ENCODE results near the gene TSPAN2.

DNA sequence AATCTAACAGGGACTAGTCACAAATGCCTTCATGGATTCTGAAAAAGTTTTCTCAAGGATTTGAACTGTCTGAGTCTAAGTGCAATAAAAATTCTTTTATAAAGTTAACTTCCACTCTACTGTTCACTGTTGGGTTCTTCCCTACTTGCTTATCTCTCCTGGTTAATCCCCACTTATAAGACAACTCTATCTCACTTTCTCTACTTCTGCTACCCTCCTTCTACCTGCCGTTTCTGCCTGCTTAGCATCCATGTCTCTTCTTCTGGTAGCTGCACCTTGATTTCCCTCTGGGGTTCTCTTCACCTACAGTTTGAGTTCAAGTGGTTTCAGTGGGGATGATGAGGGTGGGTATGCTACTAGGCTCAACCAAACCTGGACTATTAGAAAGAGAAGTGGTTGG is 53.7 kb downstream of the TSPAN2 start:
- TF ChIP-seq, protein P1, sequence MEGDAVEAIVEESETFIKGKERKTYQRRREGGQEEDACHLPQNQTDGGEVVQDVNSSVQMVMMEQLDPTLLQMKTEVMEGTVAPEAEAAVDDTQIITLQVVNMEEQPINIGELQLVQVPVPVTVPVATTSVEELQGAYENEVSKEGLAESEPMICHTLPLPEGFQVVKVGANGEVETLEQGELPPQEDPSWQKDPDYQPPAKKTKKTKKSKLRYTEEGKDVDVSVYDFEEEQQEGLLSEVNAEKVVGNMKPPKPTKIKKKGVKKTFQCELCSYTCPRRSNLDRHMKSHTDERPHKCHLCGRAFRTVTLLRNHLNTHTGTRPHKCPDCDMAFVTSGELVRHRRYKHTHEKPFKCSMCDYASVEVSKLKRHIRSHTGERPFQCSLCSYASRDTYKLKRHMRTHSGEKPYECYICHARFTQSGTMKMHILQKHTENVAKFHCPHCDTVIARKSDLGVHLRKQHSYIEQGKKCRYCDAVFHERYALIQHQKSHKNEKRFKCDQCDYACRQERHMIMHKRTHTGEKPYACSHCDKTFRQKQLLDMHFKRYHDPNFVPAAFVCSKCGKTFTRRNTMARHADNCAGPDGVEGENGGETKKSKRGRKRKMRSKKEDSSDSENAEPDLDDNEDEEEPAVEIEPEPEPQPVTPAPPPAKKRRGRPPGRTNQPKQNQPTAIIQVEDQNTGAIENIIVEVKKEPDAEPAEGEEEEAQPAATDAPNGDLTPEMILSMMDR (IDR thresholded peaks at IDR 0.05) = no peak
- TF ChIP-seq POLR2AphosphoS5 (IDR thresholded peaks at IDR 0.05) = no peak

Measured in gastroesophageal sphincter (tissue), 3 donors.